Measurements from ENCODE around the gene SPTLC3.

Gene SPTLC3

DNA sequence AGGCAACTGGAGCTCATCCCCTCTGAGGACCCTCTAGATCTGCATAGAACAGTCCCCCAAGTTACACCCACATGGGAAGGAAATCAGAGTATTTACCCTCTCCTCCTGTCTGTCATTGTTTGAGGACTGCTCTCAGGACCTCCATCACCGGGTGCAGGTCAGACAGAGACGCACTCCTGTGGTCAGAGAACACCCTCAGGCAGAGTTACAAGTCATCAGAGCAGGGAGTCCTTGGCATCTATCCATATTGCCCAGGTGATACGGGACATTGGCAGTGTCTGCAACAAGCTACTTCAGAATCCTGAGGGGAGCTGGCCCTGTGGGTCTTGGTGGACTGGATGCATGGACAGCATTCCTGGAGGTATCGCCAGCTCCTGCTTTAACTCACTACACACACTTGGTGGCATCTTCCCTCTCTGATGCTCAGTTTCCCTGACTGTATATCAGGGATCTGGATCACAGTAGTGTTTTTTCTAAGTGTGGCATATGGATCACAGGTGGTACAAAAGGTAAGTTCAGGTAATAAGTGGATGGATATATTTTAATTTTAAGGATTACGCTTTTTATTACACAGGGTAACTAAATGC, 197.2 kb downstream of the SPTLC3 start:
- no peak for DNase-seq

GRCh38 chr20:13207016-13207415, 198.2 kb downstream of the SPTLC3 start:
- no peak for DNase-seq

DNA sequence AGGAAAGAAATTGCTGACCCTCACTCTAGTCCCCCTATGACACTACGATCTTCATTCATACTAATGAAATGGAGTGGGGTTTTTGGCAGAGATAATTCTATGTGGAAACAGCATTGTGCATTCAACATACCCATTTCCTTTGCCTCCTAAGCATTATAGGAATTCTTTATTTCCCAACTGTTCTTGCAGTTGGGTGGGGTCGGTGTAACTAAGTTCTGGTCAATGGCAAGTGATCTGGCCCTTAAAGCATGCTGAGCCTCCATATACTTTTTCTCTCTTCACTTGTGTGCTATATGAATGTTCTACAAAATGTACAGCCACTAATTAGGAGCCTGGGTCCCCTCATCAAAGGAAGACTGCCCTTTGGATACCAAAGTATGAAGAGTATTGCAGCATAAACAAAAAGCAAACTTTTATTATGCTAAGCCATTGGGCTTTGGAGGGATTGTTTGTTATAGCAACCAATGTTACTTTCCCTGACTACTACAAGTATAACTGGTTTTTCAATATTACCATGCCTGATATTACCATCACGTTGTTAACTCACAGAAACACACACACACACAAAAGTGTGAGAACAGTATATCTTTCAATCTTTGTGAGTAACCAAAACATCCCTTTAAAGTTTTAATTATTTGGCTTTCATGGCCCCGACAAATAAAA, 203.3 kb downstream of the SPTLC3 start:
- no peak for DNase-seq

- DNase-seq: no peak
Measured at GRCh38 chr20:13212750-13213149, 204.0 kb downstream of the SPTLC3 start.

GRCh38 chr20:13213335-13213734, 204.6 kb downstream of the SPTLC3 start:
- no peak for DNase-seq

GRCh38 chr20:13216533-13216932, 207.8 kb downstream of the SPTLC3 start:
- no peak for DNase-seq

All from NCI-H187 (cell line).